Measurements from ENCODE around the gene KRTAP3-3. TPM values are rescaled to one million over a fixed set of nuclear protein-coding genes. Genes with fewer than 3 reads are reported as not detected.

The KRTAP3-3 gene
- total RNA-seq, 1 donor from 2014 or later, result not detected

DNA sequence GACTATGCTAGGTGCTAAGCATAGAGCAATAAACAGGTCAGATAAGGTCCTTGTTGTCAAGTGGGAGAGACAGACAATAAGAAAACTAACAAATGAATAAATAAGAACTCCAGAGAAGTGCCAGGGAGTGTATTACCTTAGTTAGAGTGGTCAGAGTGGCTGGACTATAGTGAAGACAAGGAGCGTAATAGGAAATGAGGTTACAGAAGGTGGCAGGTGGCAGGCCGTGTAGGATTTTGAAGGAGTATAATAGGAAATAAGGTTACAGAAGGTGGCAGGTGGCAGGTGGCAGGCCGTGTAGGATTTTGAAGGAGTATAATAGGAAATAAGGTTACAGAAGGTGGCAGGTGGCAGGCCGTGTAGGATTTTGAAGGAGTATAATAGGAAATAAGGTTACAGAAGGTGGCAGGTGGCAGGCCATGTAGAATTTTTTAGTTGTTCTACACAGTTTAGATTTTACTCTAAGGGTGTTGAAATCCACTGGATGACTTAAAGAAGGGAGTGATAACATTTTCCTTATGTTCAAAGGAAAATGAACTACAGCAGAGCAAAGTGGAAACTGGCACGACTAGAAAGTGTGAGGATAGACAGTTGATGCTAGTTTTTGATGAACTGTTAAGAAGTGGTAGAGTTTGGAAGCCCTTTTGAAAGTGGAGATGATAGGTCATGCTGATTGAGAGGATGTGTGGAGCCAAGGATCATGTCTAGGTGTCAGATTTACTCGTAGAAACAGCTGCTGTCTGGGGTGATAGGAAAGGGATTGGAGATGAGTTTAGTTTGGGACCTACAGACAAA, 18.6 kb upstream of the KRTAP3-3 start:
- no peak for DNase-seq (ENCODE audit: extremely low spot score, unreplicated experiment)
- Mint-ChIP-seq H3K27ac (ENCODE audit: unreplicated experiment) (no peak overlapping the region), H3K27me3 (ENCODE audit: unreplicated experiment) (no peaks in the 10 kb centered on the region), H3K4me3 (ENCODE audit: unreplicated experiment) (no peak overlapping the region), H3K4me1 (ENCODE audit: unreplicated experiment) (peaks cover 4% of the 10 kb centered on the region), H3K36me3 (ENCODE audit: unreplicated experiment) (peaks cover 2% of the 10 kb centered on the region), H3K9me3 (ENCODE audit: unreplicated experiment) (no peaks in the 10 kb centered on the region)
- TF ChIP-seq CTCF (IDR thresholded peaks at IDR 0.05), result no peak

DNA sequence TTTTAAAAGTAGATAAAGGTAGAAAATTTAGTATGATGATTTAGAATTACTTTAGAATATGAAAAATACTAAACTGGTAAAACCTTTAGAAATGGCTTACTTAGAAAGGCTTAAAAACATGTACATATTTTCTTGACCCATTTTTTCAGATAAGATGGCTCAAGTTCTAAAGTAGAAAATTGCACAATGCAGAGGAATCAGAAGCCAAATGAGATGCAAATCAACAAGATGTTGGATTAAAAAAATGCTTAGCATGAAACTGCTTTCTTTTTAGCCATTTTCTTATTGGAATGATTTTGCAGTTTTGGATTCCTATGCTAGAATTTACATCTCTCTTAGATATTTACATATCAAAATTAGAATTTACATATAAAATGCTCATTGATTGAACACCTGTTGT, 16.5 kb upstream of the KRTAP3-3 start:
- Mint-ChIP-seq H3K4me3 (ENCODE audit: unreplicated experiment) (no peak overlapping the region), H3K4me1 (ENCODE audit: unreplicated experiment) (peaks cover 4% of the 10 kb centered on the region), H3K36me3 (ENCODE audit: unreplicated experiment) (no peaks in the 10 kb centered on the region), H3K9me3 (ENCODE audit: unreplicated experiment) (no peaks in the 10 kb centered on the region), H3K27me3 (ENCODE audit: unreplicated experiment) (no peaks in the 10 kb centered on the region), H3K27ac (ENCODE audit: unreplicated experiment) (no peak overlapping the region)
- TF ChIP-seq CTCF (IDR thresholded peaks at IDR 0.05), result no peak
- DNase-seq (ENCODE audit: extremely low spot score, unreplicated experiment), result no peak

GRCh38 chr17:41009936-41010335, 16.0 kb upstream of the KRTAP3-3 start:
- Mint-ChIP-seq H3K9me3 (ENCODE audit: unreplicated experiment) (no peaks in the 10 kb centered on the region), H3K4me1 (ENCODE audit: unreplicated experiment) (peaks cover 4% of the 10 kb centered on the region), H3K4me3 (ENCODE audit: unreplicated experiment) (no peak overlapping the region), H3K27ac (ENCODE audit: unreplicated experiment) (no peak overlapping the region), H3K27me3 (ENCODE audit: unreplicated experiment) (no peaks in the 10 kb centered on the region), H3K36me3 (ENCODE audit: unreplicated experiment) (no peaks in the 10 kb centered on the region)
- DNase-seq (ENCODE audit: extremely low spot score, unreplicated experiment), result no peak
- TF ChIP-seq CTCF (IDR thresholded peaks at IDR 0.05), result no peak

DNA sequence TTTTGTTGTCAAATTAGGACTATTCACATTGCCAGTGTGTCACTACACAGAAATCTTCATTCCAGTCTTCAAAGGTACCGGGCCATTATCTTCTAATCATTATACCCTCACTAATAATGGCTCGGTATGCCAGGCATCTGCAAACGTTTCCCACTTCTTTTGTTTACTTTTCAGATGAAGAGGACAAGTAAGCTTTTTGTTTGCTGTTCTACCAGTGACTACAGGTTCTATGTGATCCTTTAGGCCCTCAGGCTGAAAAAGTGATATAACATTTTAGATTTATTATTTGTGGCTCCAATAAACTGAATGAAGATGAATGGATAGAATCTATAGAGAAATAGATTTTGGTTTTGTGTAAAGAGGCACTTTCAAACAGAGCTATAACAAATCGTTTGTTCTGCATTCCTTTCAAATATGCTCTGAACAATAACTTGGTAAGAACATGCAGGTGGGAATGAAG, 15.4 kb upstream of the KRTAP3-3 start:
- Mint-ChIP-seq H3K27me3 (ENCODE audit: unreplicated experiment) (no peaks in the 10 kb centered on the region), H3K27ac (ENCODE audit: unreplicated experiment) (no peak overlapping the region), H3K9me3 (ENCODE audit: unreplicated experiment) (no peaks in the 10 kb centered on the region), H3K4me3 (ENCODE audit: unreplicated experiment) (no peak overlapping the region), H3K36me3 (ENCODE audit: unreplicated experiment) (no peaks in the 10 kb centered on the region), H3K4me1 (ENCODE audit: unreplicated experiment) (peaks cover 4% of the 10 kb centered on the region)
- no peak for DNase-seq (ENCODE audit: extremely low spot score, unreplicated experiment)
- TF ChIP-seq CTCF (IDR thresholded peaks at IDR 0.05), result no peak

DNA sequence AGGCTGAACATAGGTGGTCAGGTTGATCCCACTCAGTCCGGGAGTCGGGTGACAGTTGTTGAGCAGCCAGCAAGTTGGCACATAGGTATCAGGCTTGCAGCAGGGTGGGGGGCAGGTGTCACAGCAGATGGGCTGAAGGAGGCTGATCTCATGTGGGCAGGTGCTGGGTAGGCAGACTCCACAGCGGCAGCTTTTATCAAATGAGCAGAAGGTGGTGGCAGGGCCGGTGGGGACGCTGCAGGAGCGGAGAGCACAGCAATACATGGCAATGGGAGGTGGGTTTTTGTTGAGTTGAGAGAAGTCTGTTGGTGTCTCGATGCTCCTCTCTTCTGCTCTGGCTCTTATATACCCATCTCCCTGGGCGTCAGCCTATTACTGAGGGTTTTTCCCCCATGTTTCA, 14.8 kb upstream of the KRTAP3-3 start, which contains the start of gene KRTAP3-1:
Gene KRTAP3-1 (minus strand): TSS at position 318 of the 400 bp plus-strand sequence. CDS start 54 bp downstream, at position 264.
- DNase-seq (ENCODE audit: extremely low spot score, unreplicated experiment), result no peak
- H3K27me3 Mint-ChIP-seq (ENCODE audit: unreplicated experiment), result no peaks in the 10 kb centered on the region
- no peak within 1 kb of the TSS for H3K4me3 Mint-ChIP-seq (ENCODE audit: unreplicated experiment)
- no peaks in the 10 kb centered on the region for H3K36me3 Mint-ChIP-seq (ENCODE audit: unreplicated experiment)
- H3K27ac Mint-ChIP-seq (ENCODE audit: unreplicated experiment), result no peak within 1 kb of the TSS
- no peaks in the 10 kb centered on the region for H3K9me3 Mint-ChIP-seq (ENCODE audit: unreplicated experiment)
- TF ChIP-seq CTCF (IDR thresholded peaks at IDR 0.05), result no peak
- peaks cover 4% of the 10 kb centered on the region for H3K4me1 Mint-ChIP-seq (ENCODE audit: unreplicated experiment)

All from osteocyte (in vitro differentiated cells).